ENCODE data around the gene RAET1G. TPM values are rescaled to one million over a fixed set of nuclear protein-coding genes. Genes with fewer than 3 reads are reported as not detected.
"Not testable (repeated sequence)": the region's sequence is repeated elsewhere in the genome, so short reads cannot be mapped to it uniquely, and the experiment has no call there.

The RAET1G gene
- total RNA-seq, 1 experiment from 2014 or later: 9.9 TPM

DNA sequence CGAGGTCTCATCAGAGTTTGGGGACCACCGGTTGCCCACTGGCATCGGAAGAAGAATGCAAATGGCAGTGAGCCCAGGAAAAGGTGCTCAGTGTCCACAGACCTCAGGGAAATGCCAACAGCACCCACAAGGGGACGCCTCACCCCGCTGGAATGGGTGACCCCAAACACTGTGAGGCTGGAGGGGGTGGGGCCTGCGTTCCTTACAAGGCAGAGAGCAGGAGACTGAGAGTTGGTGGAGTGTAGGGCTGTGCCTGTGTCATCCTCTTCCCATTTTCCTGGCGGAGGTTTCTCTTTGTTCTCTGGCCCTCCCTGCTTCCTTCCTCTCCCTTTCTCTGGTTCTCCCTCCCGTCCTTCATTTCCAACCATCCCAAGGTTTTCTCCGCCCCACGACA lies 31.0 kb upstream of the RAET1G start:
- not testable (repeated sequence) for DNase-seq (ENCODE audit: low read depth)

DNA sequence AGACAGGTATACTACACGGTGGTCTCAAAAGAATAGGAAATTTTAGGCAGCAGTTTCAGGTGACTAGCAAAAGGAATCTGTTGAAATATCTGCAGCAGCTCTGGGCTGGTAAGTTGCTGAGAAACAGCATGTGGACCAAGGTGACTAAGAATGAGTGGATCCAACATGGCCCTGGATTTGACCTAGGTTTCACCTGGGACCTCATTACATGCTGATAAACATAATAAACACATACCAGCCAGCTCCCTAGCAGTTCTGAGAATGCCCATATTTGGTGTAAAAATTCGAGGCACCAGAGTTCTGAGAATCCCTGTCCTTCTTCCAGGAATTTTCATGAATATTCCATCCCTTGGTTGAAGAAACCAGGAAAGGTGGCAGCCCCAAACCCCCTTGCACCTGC lies 30.5 kb upstream of the RAET1G start:
- not testable (repeated sequence) for DNase-seq (ENCODE audit: low read depth)

DNA sequence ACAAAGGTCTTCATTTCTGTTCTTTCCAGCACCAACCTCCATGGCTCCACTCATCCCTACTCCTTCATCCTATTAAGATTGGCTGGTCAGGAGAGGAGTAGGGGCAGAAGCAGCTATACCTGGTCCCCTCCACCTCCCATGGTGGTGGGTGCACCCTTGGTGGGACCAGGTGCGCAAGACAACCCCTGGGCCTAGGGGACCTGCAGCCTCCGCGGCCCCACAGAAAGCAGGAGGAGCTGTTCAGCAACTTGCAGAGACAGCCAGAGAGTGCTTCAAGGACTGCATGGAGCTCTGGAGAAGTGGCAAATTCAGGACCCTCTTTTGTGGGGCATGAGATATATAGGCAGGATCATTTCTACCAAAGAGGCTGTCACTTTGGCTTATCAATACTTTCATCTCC lies 28.7 kb upstream of the RAET1G start:
- DNase-seq (ENCODE audit: low read depth): no peak

DNA sequence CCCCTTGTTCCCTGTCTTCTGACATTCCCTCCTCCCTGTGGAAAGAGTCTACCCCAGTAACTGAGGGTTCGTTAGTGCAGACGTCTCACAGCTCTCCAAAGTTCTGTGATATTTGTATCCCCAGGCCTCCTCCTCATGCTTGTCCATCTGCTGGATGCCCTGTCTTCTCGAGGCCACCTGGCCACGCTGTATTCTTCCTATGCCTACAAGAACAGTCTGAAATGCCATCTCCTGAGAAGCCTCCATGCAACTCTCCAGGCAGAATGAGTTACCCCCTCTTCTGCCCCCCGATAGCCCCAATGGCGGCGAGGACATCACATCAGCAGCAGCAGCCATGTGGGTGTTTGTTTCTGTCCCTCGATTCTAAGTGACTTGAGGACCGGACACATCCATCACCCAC lies 28.2 kb upstream of the RAET1G start:
- DNase-seq (ENCODE audit: low read depth): no peak

DNA sequence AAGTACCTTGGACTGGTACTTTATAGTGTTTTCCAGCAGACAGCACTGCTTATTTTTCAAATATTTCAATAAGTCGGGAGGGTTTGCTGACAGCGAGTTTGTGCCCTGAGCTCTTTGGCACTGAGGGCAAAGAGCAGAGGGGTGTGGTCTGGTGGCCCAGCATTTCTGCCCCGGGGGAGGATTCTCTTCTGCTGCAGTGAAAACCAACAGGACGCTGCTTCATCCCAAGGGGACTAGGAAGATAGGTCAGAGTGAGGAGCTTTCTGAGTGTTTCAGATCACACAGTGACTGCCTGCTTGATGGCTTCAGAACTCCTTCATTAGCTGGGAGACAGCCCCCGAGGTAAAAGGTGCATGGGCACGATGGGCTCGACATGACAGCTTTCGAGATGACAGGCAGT lies 27.5 kb upstream of the RAET1G start:
- DNase-seq (ENCODE audit: low read depth): no peak

DNA sequence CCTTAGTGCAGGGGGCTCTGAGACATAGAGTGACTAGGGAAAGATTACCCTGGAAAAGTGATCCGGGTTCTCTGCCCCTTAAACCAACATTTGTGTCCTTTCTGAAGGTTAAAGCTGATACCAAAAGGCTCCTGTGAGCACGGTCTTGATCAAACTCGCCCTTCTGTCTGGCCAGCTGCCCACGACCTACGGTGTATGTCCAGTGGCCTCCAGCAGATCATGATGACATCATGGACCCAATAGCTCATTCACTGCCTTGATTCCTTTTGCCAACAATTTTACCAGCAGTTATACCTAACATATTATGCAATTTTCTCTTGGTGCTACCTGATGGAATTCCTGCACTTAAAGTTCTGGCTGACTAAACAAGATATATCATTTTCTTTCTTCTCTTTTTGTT lies 25.7 kb upstream of the RAET1G start:
- DNase-seq (ENCODE audit: low read depth): no peak

DNA sequence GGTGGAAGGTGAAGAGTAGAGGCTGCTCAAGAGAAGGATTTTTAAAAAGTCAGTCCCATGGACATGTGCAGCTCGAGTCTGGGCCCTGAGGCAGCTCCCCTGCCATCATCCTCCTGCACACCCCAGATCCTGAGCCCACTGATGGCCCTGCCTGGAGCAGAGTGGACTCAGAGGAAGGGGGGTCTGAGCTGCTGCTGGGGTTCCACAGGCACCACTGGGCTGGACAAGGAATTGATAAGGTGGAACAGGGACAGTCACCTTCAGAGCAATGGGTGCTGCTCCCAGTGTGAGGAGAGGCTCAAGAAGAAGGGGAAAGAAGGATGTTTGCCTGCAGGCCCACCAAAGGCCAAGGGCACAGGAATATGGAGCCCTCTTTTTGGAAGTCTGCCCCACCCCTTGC lies 25.1 kb upstream of the RAET1G start:
- DNase-seq (ENCODE audit: low read depth): no peak

DNA sequence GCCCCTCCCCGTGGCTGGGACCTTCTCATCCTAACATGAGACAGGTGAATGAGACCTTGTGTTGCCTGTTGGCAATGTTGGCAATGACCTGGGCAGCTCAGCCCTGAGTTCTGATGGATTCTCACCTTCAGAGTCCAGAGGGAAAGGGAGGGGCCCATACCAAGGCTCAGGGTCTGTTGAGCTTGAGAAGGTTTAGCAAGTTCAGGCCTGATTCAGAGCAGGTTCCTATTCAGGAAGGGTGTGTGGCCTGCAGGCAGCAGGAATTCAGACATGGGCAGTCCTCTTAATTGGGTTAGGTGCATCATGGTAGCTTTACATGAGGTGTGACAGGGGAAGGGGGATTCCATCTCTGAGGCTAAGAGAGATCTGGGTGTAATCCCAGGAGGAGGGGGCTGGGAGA lies 24.6 kb upstream of the RAET1G start:
- DNase-seq (ENCODE audit: low read depth): not testable (repeated sequence)

DNA sequence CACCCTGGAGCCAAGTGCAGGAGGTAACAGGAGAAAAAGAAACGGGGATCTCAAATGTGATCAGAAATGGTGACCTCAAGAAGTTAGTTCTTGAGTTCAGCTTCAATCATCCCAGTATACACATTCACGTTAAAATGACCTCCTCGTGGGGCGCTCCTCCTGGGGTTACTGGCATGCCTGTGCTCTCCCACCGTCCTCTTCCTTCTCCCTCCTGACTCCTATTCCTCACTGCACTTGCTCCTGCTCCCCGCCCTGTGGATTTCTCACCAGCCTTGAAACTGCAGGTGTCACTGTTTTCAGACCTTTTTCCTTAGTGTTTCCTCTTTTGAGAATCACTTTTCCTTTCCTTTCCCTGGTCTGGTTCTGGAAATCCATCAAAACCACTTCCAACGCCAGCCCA lies 23.7 kb upstream of the RAET1G start:
- DNase-seq (ENCODE audit: low read depth): not testable (repeated sequence)

DNA sequence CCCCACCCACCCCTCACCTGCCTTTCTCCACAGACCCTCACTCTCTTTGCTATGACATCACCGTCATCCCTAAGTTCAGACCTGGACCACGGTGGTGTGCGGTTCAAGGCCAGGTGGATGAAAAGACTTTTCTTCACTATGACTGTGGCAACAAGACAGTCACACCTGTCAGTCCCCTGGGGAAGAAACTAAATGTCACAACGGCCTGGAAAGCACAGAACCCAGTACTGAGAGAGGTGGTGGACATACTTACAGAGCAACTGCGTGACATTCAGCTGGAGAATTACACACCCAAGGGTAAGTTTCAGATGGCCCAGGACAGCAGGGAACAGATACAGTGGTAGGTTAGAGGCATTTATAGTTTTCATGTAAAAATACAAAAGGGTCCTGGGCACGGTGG lies 22.4 kb upstream of the RAET1G start:
- DNase-seq (ENCODE audit: low read depth): not testable (repeated sequence)

DNA sequence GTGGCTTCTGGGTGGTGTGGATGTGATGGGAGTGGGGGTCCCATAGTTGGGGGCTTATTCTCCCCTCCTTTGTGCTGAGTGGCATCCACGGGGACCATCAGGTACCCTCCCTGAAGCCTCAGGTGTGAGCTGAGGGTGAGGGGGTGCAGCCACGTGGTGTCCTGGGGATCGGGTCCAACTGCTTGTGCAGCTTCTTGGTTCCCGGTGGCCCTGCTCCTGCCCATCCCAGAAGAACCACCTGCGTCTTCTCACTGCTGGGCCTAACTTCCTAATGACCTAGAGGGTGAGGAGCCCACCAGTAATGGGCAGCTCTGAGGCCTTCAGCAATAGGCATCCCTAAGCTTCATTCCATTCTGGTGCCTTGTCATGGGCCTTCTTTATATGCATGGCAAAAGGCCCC lies 20.4 kb upstream of the RAET1G start:
- DNase-seq (ENCODE audit: low read depth): not testable (repeated sequence)

DNA sequence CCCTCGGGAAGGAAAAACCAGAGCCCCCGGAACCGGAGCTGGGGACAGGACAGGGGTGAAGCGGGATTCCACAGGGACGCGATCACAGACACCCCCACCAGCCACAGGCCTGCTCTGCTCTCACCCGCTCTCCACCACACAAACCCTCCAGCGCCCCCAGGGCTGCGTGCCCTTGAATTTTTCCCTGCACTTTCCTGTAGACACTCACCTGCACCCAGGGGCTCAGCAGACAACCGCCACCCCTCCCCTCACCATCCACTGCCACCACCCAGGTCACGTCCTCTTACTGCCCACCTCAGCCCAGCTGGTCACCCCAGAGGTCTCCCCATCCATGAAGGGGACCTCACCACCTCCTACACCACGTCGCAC lies 19.5 kb upstream of the RAET1G start:
- DNase-seq (ENCODE audit: low read depth): no peak

DNA sequence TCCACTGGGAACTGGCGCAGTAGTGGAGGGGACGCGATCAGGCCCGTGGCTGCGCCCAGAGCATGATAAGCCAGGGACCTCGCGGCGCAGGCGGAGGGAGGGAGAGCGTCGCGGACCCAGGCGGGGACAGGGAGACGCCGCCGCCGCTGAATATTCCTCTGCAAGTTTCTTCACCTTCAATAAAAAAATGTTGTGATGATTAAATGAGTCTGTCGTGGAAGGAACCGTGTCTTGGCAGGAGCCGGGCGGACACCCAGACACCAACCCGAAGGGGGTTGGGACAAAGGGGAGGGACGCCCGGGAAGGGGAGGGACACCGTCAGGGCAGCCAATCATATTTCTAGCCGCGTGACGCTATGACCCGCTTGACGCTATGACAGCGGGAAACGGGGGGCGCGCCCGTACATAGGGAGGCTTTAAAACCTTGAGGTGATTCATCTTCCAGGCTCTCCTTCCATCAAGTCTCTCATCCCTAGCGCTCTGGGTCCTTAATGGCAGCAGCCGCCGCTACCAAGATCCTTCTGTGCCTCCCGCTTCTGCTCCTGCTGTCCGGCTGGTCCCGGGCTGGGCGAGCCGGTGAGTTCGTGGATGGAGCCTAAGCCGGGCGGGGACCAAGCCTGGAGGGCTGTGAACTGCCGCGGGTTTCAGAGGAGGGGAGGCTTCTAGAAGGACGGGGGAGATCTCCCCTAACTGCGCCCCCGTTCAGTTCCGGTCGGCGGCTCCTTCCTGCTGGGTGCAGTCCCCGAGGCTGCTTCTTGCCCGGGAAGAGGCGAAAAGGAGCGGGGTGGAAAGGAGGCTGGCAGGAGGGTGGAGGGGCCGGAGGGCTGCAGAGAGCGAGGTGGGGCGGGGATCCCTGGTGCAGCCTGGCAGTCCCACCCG lies 18.9 kb upstream of the RAET1G start, which contains the start of gene ULBP2:
ULBP2 (plus strand) TSS at position 432 of the 878 bp plus-strand sequence; CDS start at position 491, 59 bp downstream.
- peak; percentile 95 for DNase-seq (ENCODE audit: low read depth)

DNA sequence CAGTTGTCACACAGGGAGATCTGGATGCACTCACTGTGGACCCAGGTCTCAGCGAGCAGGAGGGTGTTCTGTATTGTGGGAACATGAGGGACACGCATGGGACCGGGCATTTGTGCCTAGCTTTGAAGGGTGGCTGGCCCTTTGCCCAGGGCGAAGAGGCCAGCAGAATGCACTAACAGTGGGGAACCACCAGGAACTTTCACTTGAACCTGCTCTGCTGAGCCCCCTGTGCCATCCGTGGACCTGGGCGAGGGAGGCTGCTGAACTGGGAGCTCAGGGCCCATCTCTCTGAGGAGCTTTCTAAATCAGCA lies 17.7 kb upstream of the RAET1G start:
- DNase-seq (ENCODE audit: low read depth): no peak

DNA sequence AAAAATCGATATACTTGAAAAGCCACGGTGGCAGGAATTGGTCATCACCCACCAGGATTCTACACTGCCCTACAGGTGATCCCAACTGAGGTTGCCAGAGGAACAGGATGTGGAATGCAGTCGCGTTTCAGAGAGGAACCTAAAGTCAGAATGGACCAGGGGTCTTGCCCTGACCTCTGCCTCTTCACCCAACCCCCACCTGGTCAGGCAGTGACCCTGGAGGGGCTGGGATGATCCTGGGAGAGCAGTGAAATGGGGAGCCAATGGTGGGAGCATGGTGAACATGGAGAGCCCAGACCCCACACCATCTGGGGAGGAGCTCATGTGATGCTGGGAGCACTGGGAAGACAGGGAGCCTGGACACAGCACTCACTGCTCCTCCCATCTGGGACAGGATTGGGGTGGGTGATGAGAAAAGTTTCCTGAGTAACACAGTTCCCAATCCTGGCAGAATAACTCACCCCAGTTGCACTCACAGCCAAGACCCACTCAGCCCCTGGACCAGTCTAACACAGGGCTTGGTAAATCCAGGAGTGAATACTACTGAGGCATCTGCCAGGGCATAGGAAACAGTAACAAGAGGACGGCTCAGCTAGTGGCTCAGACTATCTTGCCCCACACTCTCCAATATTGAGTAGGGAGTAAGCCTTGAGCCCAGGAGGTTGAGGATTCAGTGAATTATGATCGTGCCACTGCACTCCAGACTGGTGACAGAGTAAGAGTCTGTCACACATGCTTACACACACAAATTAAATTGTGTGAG lies 17.2 kb upstream of the RAET1G start:
- DNase-seq (ENCODE audit: low read depth): no peak

DNA sequence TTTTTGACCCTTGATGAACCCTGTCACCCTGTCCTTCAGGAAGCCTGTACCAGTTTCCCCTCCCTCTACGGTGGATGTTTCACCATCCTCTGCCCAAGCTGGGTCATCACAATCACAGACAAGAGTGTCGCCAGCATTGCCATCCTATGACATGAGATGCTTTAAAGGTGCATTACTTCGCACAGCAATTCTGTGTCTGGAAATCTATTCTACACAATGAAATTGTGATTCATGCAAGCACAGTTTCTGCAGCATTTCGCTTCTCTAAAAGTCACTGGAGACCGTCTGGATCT lies 16.4 kb upstream of the RAET1G start:
- no peak for DNase-seq (ENCODE audit: low read depth)

DNA sequence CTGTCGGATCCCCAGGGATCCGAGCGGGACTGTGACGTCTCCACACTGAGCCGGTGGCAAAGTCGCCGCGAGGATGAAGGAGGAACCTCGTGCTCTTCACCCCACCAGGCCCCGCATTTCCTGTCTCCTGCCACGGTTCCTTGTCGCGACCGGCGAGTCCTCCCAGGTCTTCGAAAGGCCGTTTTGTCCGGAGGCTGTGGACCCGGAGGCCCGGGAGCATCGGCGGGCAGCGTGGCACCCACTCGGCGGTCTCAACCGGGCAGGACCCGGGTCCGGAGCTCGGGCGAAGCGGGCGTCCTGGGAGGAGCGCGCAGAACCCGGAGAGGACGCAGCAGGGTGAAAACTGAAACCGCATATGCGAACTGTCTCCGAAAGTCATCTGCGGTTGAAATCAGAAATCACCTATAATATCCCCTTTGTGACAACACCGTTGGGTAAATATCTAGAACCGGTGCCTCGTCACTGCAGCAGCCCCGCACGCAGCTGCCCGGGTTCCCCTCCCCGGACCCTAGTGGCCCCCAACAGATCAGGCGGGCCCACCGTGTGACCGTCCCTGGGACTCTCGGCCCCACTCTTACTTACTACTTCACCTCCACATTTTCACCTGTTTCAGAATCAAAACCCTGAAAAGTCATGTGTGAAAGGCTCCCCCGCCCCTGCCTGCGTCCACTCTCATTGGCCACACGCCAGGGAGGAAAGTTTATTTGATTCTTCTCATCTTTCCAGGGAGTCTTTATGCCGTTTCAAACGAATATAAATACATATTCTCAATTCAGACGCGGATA lies 15.8 kb upstream of the RAET1G start:
- peak; percentile 32 for DNase-seq (ENCODE audit: low read depth)

DNA sequence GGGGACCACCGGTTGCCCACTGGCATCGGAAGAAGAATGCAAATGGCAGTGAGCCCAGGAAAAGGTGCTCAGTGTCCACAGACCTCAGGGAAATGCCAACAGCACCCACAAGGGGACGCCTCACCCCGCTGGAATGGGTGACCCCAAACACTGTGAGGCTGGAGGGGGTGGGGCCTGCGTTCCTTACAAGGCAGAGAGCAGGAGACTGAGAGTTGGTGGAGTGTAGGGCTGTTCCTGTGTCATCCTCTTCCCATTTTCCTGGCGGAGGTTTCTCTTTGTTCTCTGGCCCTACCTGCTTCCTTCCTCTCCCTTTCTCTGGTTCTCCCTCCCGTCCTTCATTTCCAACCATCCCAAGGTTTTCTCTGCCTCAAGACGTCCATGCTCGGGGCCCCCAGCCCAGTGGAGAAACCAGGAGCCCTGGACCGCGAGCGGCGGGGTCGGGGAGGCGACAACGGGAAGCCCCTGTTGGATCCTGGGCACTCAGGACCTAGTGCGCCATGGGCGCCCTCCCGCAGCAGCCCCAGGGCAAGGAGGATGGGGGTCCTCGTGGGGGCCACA lies 15.2 kb upstream of the RAET1G start:
- not testable (repeated sequence) for DNase-seq (ENCODE audit: low read depth)

DNA sequence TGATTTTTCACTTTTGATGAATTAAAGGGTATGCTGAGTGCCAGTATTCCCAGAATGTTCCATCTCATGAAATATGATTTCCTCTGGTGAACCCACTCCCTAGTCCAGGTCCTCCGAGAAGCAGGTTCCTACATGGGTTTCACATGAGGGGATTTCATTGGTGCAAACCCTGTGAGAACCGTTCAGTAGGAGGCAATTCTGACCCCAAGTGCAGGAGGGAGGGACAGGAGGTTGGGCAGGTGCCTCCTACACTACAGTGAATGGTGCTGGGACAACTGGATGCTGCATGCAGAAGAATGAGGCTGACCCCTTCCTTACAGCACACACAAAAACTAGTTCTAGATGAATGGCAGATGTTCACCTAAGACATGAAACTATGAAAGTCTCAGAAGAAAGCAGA lies 13.8 kb upstream of the RAET1G start:
- DNase-seq (ENCODE audit: low read depth): no peak

DNA sequence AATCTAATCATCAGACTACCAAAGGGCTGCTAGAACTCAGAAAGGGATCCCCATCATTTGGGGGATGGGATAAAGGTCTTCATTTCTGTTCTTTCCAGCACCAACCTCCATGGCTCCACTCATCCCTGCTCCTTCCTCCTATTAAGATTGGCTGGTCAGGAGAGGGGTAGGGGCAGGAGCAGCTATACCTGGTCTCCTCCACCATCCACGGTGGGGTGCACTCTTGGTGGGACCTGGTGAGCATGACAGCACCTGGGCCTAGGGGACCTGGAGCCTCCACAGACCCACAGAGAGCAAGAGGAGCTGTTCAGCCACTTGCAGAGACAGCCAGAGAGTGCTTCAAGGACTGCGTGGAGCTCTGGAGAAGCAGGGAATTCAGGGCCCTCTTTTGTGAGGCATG lies 12.7 kb upstream of the RAET1G start:
- no peak for DNase-seq (ENCODE audit: low read depth)

DNA sequence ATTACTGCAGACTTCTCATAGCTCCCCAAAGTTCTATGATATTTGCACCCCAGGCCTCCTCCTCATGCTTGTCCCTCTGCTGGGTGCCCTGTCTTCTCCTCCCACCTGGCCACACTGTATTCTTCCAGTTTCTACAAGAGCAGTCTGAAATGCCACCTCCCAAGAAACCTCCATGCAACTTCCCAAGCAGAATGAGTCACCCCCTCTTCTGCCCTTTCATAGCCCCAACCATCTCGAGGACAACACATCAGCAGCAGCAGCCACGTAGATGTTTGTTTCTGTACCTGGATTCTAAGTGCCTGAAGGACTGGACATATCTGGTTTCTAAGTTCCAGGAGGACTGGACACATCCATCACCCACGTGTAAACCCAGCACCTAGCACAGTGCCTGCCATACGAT lies 12.3 kb upstream of the RAET1G start:
- no peak for DNase-seq (ENCODE audit: low read depth)

Data from RPMI7951 (cell line).